ENCODE results near the gene PJA2.

GRCh38 chr5:109426075-109426474, 16.3 kb upstream of the PJA2 start:
- TF ChIP-seq POLR2A (IDR thresholded peaks at IDR 0.05), result no peak
- no peak for TF ChIP-seq CTCF (IDR thresholded peaks at IDR 0.05)

Data from heart left ventricle (tissue), 13 donors.